SU-DHL-6 (cell line): ENCODE measurements around the gene EMC9.

Experiments
- H2AFZ ChIP-seq: fragments of 200-600 bp; sonication (generic); 2 replicates; pipeline ENCODE4 v1.6.1; 2014; ENCODE audit warnings: low read depth, mild to moderate bottlenecking, moderate library complexity, mixed read lengths, antibody characterized with exemption, low read length; ENCODE audit not compliant: severe bottlenecking
- H3F3A ChIP-seq: fragments of 200-600 bp; shearing (Covaris generic); 2 replicates; pipeline ENCODE4 v1.6.0; 2016; ENCODE audit warnings: antibody characterized with exemption, mild to moderate bottlenecking; ENCODE audit not compliant: insufficient read depth
- H3K27ac ChIP-seq: fragments of 200-600 bp; sonication (generic); 2 replicates; pipeline ENCODE4 v1.5.1; 2016; ENCODE audit warnings: low read depth, mild to moderate bottlenecking, low read length, moderate library complexity, mixed read lengths
- H3K27me3 ChIP-seq: fragments of 200-600 bp; sonication (generic), shearing (Covaris generic); 2 replicates; pipeline ENCODE4 v1.6.0; 2014; ENCODE audit warnings: mild to moderate bottlenecking, low read length
- H3K36me3 ChIP-seq: fragments of 200-600 bp; sonication (generic); 2 replicates; pipeline ENCODE4 v1.6.1; 2014; ENCODE audit warnings: mild to moderate bottlenecking, low read length, mixed read lengths
- H3K4me2 ChIP-seq: fragments of 300-600, 200-600 bp; shearing (Covaris generic), sonication (generic); 2 replicates; pipeline ENCODE4 v1.6.0; 2014; ENCODE audit warnings: low read length, low read depth, mild to moderate bottlenecking; ENCODE audit not compliant: poor library complexity, severe bottlenecking
- H3K4me3 ChIP-seq: fragments of 200-600 bp; sonication (generic); 2 replicates; pipeline ENCODE4 v1.5.1; 2014; ENCODE audit warnings: antibody characterized with exemption, low read length, mild to moderate bottlenecking, mixed read lengths; ENCODE audit not compliant: insufficient read depth, poor library complexity, severe bottlenecking
- H3K79me2 ChIP-seq: fragments of 200-600 bp; sonication (generic); 2 replicates; pipeline ENCODE4 v1.6.1; 2014; ENCODE audit warnings: mild to moderate bottlenecking, low read length, moderate library complexity; ENCODE audit not compliant: insufficient read depth
- H3K9ac ChIP-seq: fragments of 200-600 bp; sonication (generic); 2 replicates; pipeline ENCODE4 v1.7.0; 2014; ENCODE audit warnings: mild to moderate bottlenecking, low read length
- H3K9me2 ChIP-seq: fragments of 200-600 bp; sonication (generic); replicated peaks from 2 replicates; pipeline ENCODE4 v1.6.1; 2014; ENCODE audit warnings: low read length; ENCODE audit not compliant: insufficient read depth
- H3K9me3 ChIP-seq: fragments of 200-600 bp; sonication (generic); 2 replicates; pipeline ENCODE4 v1.6.1; 2014; ENCODE audit warnings: low read length, mixed read lengths; ENCODE audit not compliant: insufficient read depth
- H4K20me1 ChIP-seq: fragments of 200-600 bp; sonication (generic); 2 replicates; pipeline ENCODE4 v1.6.1; 2014; ENCODE audit warnings: low read depth, mild to moderate bottlenecking, antibody characterized with exemption, low read length, moderate library complexity, mixed read lengths
- EZH2phosphoT487 ChIP-seq: fragments of 200-600 bp; sonication (generic), shearing (Covaris generic); conservative IDR thresholded peaks from 2 replicates; pipeline ENCODE4 v1.6.1; 2018; ENCODE audit warnings: mild to moderate bottlenecking, antibody characterized with exemption, low read length, moderate library complexity, mixed read lengths
- TF ChIP-seq, protein P1 (sequence below): fragments of 200-600 bp; sonication (generic); IDR thresholded peaks from one replicate; pipeline ENCODE4 v1.5.1; 2017; ENCODE audit warnings: antibody characterized with exemption, mild to moderate bottlenecking, low read length, moderate library complexity; ENCODE audit not compliant: insufficient read depth, poor library complexity, severe bottlenecking

The EMC9 gene

DNA sequence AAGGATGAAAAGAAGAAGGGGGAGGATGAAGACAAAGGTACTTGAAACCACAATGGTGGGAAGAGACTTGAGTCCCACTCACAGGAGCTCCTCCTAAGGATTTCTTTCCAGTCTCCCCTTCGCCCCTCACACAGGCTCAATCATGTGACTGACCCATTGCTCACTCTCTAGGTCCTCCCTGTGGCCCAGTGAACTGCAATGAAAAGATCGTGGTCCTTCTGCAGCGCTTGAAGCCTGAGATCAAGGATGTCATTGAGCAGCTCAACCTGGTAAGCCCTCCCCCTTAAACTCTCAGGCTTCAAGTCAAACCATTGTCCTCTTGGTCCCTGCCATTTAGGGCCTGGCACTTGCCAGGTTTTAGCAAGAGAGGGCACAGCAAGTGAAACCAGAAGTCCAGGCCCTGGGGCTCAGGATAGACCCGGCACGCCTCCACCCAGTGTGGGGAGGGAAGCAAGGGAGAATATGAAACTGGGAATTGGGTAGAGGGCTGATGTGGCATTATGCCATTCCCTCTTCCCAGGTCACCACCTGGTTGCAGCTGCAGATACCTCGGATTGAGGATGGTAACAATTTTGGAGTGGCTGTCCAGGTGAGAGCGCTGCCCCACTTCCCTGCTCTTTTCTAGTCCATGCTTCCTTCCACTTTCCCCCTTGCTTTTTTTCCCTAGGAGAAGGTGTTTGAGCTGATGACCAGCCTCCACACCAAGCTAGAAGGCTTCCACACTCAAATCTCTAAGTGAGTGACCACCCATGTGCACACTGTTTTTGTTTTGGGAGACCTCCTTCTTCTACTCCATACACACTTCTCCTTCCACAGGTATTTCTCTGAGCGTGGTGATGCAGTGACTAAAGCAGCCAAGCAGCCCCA is 3.6 kb downstream of the EMC9 start:
- H3F3A ChIP-seq = peaks cover 35% of the 10 kb centered on the region
- no peak for TF ChIP-seq EZH2phosphoT487
- TF ChIP-seq, protein P1, sequence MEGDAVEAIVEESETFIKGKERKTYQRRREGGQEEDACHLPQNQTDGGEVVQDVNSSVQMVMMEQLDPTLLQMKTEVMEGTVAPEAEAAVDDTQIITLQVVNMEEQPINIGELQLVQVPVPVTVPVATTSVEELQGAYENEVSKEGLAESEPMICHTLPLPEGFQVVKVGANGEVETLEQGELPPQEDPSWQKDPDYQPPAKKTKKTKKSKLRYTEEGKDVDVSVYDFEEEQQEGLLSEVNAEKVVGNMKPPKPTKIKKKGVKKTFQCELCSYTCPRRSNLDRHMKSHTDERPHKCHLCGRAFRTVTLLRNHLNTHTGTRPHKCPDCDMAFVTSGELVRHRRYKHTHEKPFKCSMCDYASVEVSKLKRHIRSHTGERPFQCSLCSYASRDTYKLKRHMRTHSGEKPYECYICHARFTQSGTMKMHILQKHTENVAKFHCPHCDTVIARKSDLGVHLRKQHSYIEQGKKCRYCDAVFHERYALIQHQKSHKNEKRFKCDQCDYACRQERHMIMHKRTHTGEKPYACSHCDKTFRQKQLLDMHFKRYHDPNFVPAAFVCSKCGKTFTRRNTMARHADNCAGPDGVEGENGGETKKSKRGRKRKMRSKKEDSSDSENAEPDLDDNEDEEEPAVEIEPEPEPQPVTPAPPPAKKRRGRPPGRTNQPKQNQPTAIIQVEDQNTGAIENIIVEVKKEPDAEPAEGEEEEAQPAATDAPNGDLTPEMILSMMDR = no peak
- H4K20me1 ChIP-seq = no peaks in the 10 kb centered on the region
- peaks cover 20% of the 10 kb centered on the region for H3K79me2 ChIP-seq
- no peak overlapping the region for H3K4me3 ChIP-seq
- no peaks in the 10 kb centered on the region for H3K9me3 ChIP-seq
- H3K27me3 ChIP-seq = no peaks in the 10 kb centered on the region
- H3K9ac ChIP-seq = 0 out of 2 replicates have a peak overlapping the region, but pooled peaks have one; percentile 89
- H3K27ac ChIP-seq = peak overlapping the region; percentile 73
- H2AFZ ChIP-seq = no peak overlapping the region
- H3K4me2 ChIP-seq = no peak overlapping the region
- H3K9me2 ChIP-seq = no peaks in the 10 kb centered on the region
- no peaks in the 10 kb centered on the region for H3K36me3 ChIP-seq

DNA sequence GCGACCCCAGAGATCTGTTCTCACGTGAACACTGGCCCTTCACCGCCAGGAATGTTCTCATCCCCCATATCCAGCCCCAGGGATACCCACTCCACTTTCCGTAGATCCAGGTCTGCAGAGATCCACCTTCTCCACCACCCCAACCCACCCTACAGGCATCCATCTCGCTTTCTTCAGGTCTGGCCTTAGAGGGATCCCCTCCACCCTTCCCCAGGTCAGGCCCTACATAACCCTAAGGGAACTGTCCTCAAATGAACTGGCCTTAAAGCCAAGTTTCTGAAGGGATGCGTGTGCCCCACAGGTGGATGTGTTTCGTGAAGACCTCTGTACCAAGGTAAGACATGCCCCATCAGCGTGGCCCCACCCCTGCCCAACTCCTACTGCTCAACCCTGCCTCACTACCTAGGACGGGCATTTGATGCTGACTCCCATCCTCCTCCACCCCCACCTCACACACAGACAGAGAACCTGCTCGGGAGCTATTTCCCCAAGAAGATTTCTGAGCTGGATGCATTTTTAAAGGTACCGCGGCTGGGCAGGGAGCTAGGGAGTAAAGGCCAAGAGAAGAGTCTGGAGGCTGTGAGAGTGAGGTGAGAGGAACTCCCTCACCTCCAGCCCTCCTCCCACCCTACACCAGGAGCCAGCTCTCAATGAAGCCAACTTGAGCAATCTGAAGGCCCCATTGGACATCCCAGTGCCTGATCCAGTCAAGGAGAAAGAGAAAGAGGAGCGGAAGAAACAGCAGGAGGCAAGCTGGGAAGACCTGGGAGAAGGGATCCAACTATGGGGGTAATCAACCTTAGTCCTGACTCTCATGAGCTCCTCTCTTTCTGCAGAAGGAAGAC is 4.5 kb downstream of the EMC9 start:
- TF ChIP-seq EZH2phosphoT487 = no peak
- TF ChIP-seq, protein P1 = no peak
- H2AFZ ChIP-seq = no peak overlapping the region
- H3K9me2 ChIP-seq = no peaks in the 10 kb centered on the region
- no peaks in the 10 kb centered on the region for H3K36me3 ChIP-seq
- H3K4me3 ChIP-seq = peak overlapping the region; percentile 85
- H3K9me3 ChIP-seq = no peaks in the 10 kb centered on the region
- H3F3A ChIP-seq = peaks cover 35% of the 10 kb centered on the region
- H3K4me2 ChIP-seq = peak overlapping the region; percentile 56
- no peaks in the 10 kb centered on the region for H3K27me3 ChIP-seq
- H3K9ac ChIP-seq = peak overlapping the region; percentile 89
- peak overlapping the region; percentile 73 for H3K27ac ChIP-seq
- H3K79me2 ChIP-seq = peaks cover 20% of the 10 kb centered on the region
- no peaks in the 10 kb centered on the region for H4K20me1 ChIP-seq

DNA sequence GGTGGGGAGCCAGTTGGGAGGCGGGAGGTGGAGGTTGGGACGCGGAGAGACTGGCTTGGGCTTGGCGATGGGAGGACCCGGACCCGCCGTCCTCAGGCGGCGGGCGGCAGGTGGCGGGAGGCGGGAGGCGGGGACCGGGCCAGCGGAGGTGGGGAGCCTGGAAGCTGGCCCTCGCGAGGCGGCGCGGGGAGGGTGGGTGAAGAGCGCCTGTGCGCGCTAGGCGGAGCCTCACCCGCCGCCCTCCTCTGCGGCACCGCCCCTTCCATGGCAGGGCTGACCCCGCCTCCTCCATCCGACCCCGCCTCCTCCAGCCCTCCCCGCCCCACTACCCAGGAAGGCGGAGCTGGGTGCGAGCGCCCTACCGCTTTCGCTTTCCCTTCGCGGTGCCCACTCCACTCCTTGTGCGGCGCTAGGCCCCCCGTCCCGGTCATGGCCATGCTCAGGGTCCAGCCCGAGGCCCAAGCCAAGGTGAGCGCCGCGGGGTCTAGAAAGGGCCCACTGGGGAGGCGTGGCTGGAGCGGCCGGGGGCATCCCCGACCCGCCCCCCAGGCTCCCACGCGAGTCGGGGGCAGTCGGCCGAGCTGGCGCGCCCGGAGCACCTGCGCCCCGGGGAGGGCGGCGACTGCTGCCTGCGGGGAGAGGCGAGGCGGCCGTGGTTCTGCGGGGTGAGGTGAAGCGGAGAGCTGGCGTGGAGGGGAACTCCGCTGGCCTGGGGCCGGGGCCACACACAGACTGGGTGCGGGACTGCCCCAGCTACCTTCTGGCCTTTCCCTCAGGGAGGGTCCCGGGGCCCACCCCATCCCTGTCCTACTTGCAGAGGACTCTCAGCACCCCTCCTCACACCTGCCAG is 5.3 kb downstream of the EMC9 start, which contains the start of gene PSME1:
Gene PSME1 (plus strand): TSS at position 361 of the 850 bp plus-strand sequence. CDS start 69 bp downstream, at position 430.
- H3K36me3 ChIP-seq = no peaks in the 10 kb centered on the region
- H3K4me2 ChIP-seq = peak within 1 kb of the TSS; percentile 79
- peak within 1 kb of the TSS; percentile 74 for H2AFZ ChIP-seq
- no peaks in the 10 kb centered on the region for H3K9me3 ChIP-seq
- no peaks in the 10 kb centered on the region for H3K9me2 ChIP-seq
- H4K20me1 ChIP-seq = no peaks in the 10 kb centered on the region
- H3K79me2 ChIP-seq = peaks cover 20% of the 10 kb centered on the region
- H3K9ac ChIP-seq = peak within 1 kb of the TSS; percentile 89
- H3K27ac ChIP-seq = peak within 1 kb of the TSS; percentile 73
- H3F3A ChIP-seq = peaks cover 35% of the 10 kb centered on the region
- TF ChIP-seq, protein P1 = no peak
- no peak for TF ChIP-seq EZH2phosphoT487
- no peaks in the 10 kb centered on the region for H3K27me3 ChIP-seq
- peak within 1 kb of the TSS; percentile 85 for H3K4me3 ChIP-seq
